GM19438 (cell line): ENCODE data around the gene CHD3.
A peak's percentile ranks its signal among the peaks of the same experiment; 100 is the strongest.
"Not testable (repeated sequence)": the region's sequence is repeated elsewhere in the genome, so short reads cannot be mapped to it uniquely, and the experiment has no call there.

Source experiments
- ATAC-seq: cut with Tn5 transposase; IDR thresholded peaks from one replicate; pipeline ENCODE4 v1.9.1; 2021; ENCODE audit warnings: low read depth; ENCODE audit not compliant: unreplicated experiment

CHD3 gene

DNA sequence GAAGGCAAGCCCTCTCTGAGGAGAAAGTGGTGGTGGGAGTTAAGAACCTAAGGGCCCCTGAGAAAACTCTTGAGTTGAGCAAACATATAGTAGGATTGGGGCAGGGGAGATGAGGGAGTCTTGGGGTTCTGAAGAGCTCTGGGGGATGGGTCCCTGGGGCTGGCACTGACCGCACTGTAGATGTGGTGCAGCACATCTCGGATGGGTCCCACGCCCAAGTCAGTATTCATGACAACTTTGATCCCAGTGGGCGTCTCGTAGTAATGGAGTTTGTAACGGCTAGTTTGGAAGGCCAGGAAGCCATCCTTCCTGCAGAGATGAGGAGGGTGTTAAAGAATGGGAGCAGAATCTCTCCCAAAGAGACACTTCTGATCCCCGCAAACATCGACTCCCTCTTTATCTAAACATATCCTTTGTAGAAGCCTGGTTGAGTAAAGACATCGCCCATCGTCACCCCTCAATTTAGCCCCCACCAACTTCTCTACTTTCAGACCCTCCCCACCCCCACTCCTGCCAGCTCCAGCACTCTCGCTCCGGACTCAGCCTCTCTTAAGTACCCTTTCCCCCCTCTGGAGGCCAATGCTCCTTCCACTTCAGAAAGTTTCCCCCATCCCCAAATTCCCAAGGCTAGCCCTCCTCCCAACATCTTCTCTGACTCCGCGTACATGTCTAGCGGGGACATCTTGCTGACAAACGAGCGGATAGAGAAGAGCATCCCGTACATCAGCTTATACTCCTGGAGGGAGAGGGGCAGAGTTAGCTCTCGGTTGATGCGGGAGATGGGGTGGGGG, 42.4 kb downstream of the CHD3 start:
- ATAC-seq, result peak; percentile 4

DNA sequence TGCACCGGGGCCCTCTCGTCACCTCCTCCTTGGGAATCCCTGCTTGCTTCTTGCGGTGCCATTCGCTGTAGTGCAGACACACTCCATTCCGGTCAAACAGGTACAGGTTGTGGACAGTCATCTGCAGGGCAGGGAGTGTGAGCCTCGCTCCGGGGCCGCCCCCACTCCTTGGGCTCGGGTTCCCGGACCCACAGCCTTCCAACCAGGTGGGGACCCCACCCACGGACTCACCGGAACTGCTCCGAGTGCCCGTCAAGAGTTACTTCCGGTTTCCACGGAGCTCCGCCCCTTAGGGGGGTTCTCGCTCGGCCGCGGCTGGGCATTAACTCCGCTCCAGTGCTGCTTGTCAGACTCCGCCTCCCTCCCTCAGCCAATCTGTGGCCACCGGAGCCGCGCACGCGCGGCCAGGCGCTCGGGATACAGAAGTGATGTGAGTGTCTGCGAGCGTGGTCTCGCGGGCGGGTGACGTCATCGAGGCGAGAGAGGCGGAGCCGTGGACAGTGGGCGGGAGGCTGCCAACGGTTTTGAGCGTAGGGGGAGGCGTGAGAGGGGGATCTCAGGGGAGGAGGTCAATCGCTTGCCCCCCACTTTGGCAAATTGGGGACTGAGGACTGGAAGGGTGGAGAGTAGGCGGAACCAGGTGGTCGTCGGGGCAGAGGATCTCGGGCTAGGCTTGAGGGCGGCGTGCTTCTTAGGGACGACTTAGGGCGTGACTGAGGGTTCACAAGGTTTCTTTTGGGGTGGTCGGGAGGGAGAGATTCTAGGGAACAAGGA, 43.3 kb downstream of the CHD3 start, which contains the start of the genes CNTROB and TRAPPC1:
Gene CNTROB, plus strand, starts transcription at position 498 of the 774 bp plus-strand sequence. CDS start 874 bp downstream, outside the sequence.
Gene TRAPPC1, minus strand, starts transcription at position 238 of the 774 bp plus-strand sequence. Its CDS starts 117 bp downstream, at position 121.
- ATAC-seq, result peak; percentile 90

GRCh38 chr17:7932483-7932891, 43.9 kb downstream of the CHD3 start:
- no peak for ATAC-seq

DNA sequence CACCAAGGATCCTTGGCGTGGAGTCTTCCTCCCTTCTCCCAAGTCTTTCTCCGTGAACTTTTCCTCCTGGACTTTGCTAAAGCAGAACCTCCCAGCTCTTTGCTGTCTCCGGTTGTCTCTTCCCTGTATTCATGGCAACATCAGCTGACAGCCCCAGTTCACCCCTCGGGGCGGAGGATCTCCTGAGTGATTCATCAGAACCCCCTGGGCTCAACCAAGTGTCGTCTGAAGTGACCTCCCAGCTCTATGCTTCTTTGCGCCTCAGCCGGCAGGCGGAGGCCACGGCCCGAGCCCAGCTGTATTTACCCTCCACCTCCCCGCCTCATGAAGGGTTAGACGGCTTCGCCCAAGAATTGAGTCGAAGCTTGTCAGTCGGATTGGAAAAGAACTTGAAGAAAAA, 44.4 kb downstream of the CHD3 start:
- ATAC-seq, result no peak

DNA sequence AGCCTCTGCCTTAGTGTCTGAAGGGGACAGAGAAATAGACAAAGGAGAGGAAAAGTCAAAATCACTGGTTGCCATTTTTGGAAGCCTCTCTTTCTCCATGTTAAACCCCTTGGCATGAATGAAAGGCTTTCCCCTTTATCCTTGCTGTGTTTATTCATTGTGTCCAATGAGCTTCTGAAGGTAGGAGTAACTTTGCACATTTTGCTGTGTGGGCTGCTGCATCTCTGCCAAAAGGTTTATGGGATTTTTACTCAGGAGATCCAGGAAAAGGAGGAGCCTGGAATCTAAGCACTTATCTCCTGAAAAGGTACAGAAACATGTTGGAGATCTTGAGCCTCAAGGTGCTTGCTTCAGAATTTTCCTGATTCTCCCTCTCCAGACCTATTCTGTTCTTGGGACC, 47.3 kb downstream of the CHD3 start:
- no peak for ATAC-seq

DNA sequence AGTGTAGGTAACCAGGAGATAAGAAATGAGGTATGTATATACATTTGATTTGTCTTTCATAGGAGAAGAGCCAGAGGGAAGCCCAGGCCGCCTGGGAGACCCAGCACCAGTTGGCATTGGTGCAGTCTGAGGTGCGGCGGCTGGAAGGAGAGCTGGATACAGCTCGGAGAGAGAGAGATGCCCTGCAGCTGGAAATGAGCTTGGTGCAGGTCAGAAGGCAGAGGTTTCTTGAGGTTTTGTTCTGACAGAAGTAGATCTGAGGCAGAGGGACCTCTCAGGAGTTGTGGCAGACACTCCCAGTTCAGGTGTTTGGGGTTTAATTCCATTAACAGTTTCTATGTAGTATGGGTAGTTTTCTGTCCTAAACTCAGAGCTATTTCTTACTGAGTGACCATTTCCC, 51.4 kb downstream of the CHD3 start:
- no peak for ATAC-seq

DNA sequence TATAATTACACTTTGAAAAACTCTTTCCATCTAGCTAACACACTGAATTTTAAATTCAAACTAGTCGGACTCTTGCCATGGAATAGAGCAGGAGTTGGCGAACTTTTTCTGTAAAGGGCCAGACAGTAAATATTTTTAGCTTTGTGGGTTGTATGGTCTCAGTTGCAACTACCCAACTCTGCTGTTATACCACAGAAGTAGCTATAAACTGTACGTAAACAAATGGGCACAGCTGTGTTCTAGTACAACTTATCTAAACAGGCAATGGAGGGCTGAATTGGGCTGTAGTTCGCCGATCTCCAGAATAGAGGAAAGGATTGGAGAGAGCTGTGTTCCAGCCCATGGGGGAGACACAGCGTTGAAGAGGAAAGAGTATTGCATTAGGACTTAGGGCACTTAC, 52.2 kb downstream of the CHD3 start:
- no peak for ATAC-seq

DNA sequence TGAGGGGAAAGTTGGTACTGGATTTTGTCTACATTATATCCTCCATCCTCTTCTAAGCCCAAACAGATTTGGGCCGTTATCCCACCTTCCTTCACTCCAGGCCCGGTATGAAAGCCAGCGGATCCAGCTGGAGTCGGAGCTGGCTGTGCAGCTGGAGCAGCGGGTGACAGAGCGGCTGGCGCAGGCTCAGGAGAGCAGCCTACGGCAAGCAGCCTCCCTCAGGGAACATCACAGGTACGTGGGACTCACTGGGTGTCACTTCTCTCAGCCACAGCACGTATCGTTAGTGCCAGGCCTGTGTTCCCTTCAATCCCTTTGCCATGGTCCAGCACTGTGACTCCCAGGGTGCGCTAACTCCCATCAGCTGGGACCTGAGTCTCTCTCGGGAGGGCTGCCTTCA, 54.7 kb downstream of the CHD3 start:
- no peak for ATAC-seq

DNA sequence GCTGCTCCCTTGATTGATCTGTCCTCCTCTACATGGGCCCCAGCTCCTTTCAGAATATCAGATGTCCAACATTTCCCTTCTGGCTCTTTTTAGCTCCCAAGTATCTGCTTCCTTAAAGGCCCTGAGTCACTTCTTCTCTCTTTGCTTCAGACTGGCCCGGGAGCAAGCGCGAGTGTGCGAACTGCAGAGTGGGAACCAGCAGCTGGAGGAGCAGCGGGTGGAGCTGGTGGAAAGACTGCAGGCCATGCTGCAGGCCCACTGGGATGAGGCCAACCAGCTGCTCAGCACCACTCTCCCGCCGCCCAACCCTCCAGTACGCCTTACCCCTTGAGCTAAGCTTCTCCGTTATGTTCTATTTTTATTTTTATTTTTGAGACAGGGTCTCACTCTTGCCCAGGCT, 55.7 kb downstream of the CHD3 start:
- ATAC-seq, result no peak

- ATAC-seq, result no peak
Measured at GRCh38 chr17:7945651-7946050, 57.1 kb downstream of the CHD3 start.

DNA sequence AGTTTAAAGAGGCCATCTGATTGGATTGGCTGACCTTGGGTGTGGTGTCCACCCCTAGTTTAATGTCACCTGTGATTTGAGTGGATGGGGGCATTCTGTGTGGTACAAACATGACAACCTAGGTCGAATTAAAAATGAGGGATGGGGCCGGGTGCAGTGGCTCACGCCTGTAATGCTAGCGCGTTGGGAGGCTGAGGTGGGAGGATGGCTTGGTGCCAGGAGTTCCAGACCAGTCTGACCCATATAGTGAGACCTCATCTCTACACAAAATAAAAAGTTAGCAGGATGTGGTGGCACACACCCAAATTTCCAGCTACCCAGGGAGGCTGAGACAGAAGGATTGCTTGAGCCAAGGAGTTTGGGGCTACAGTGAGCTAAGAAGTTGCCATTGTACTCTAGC, 57.9 kb downstream of the CHD3 start:
- no peak for ATAC-seq

DNA sequence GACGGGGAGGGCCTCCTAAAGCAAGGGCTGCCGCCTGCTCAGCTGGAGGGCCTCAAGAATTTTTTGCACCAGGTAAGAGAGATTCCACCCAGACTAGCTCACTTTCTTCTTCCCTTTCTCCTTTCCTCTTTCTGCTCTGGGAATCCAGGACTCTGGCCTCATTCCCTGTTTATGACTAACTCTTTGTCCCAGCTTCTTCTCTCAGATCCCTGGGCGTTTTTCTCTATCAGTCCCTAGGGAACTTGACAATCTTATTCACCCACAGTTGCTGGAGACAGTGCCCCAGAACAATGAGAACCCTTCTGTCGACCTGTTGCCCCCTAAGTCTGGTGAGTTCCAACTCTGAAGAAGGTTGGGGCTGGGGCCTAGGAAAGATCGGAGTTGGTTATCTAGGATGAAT, 59.1 kb downstream of the CHD3 start:
- no peak for ATAC-seq

DNA sequence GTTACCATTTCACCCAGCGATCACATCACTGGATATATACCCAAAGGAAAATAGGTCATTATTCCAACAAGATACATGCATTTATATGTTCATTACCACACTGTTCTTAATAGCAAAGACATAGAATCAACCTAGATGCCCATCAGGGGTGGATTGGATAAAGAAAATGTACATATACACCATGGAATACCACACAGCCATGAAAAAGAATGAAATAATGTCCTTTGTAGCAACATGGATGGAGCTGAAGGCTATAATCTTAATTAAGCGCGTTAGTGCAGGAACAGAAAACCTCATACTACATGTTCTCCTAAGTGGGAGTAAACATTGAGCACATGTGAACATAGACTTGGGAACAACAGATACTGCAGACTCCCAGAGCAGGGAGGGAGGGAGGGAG, 62.0 kb downstream of the CHD3 start:
- no peak for ATAC-seq

DNA sequence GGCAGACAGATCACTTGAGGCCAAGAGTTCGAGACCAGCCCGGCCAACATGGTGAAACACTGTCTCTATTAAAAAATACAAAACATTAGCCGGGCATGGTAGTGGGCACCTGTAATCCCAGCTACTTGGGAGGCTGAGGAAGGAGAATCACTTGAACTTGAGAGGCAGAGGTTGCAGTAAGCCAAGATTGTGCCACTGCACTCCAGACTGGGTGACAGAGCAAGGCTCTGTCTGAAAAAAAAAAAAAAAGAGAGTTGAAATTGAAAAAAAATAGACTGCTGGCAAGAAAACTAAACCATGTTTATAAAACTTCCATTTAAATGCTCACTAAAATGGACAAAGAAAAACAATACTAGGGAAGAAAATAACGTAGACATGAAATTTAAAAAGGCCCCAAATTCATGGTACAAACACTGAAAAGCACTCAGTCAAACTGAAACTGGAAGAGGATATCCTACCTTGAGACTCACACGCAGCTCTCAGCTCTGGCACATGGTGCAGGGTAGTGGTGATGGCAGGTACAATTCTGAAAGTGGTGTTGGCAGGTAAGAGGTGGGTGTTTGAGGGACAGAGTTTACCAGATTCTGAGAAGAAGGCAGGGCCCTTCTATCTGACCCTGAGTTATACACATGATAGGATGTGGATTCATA, 62.7 kb downstream of the CHD3 start:
- ATAC-seq, result no peak

DNA sequence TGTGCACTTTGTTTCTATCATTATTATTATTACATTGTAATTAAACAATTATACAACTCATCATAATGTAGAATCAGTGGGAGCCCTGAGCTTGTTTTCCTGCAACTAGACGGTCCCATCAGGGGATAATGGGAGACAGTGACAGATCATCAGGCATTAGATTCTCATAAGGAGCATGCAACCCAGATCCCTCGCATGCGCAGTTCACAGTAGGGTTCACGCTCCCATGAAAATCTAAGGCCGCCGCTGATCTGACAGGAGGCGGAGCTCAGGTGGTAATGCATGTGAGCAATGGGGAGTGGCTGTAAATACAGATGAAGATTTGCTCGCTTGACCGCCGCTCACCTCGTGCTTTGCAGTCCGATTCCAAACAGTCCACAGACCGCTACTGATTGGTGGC, 64.7 kb downstream of the CHD3 start:
- ATAC-seq, result not testable (repeated sequence)

DNA sequence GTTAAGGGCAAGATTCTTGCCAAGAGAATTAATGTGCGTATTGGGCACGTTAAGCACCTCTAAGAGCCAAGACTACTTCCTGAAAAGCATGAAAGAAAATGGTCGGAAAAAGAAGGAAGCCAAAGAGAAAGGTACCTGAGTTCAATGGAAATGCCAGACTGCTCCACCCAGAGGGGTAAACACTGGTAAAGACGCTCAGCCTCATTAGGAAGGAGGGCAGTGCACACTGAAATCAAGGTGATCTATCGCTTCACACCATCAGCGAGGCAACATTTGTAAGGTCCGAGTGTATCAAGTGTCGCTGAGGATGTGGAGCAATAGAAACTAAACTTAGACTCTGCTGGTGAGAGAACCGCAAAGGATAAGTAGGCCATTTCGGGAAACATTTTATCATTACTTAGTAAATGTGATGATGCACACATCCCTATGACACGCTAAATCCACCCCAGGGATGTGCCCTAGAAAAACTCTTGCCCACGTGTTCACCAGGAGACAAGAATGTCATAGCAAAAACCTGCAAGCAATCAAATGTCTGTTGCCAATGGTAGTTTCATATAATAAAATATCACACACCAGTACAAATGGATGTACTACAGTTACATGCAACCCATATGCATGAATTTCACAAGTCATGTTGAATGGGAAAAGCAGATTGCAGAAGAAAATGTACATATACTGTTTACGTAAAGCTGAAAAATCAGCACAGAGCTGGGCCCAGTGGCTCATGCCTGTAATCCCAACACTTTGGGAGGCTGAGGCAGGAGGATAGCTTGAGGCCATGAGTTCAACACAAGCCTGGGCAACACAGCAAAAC, 67.0 kb downstream of the CHD3 start:
- ATAC-seq, result no peak

GRCh38 chr17:7956228-7956965, 67.8 kb downstream of the CHD3 start:
- ATAC-seq, result no peak

DNA sequence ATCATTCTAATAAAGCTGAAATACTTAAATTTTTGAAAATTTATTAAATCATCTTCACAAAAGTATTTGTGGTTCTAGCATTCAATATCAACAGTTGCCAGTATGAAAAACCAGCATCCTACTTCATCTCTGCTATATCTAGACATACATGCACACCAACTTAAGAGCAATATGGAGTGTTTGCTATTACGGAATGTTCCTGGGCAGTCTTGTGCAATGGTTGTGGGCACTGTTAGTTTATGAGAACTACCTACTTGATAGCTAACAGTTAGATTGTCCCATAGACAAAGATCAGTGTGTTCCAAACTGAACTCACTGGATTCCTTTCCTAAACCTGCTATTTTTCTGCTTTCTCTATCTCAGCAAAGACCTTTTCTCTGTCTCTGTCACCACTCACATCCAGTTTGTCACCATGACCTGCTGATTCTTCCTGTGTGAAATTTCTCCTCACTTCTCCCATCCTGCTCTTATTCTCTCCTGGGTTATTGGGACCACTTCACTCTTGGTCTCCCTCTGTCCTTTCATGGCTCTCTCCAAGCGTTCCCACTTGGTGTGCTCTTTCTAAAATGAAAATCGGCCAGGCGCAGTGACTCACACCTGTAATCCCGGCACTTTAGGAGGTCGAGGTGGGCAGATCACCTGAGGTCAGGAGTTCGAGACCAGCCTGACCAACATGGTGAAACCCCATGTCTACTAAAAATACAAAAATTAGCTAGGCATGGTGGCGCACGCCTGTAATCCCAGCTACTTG, 71.1 kb downstream of the CHD3 start:
- ATAC-seq, result no peak

DNA sequence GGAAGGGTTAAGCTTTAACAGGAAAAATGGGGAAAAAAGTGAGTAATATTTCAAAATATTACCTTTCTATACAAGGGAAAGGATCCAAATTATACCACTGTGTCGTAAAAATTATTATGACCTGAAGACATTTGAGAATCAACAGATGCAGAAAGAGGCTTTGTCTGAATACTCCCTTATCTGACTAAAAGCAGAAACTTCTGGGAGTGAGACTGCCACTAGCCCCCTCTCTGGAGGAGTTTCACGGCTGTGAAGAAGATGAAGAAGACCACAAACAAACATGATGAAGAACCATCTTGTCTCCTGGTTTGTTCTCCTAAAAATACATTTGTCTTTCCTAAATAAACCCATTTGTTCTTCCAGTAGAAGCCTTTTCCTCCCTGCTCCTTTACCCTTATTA, 72.8 kb downstream of the CHD3 start:
- ATAC-seq, result no peak
